H1 (cell line): ENCODE data around the gene FBXO8. TPM values are rescaled to one million over a fixed set of nuclear protein-coding genes. Genes with fewer than 3 reads are reported as not detected.

ENCODE experiments used
- CTCF ChIA-PET: fragments of 300-600 bp; sonication (Branson Sonifier 250); formaldehyde crosslinking; loops from one replicate; lab custom pipeline; 2021; ENCODE audit not compliant: partially characterized antibody; lab: Charles Lee
- POLR2A ChIA-PET: fragments of 300-600 bp; sonication (Branson Sonifier 250); formaldehyde crosslinking; loops from one replicate; lab custom pipeline; 2021; ENCODE audit warnings: inconsistent platforms; ENCODE audit not compliant: partially characterized antibody; lab: Charles Lee
- DNase-seq, 2 experiments: peaks; one replicate each; pipeline versions ENCODE4 v3.0.0 to v3.0.0-alpha.2; 2010 to 2022; ENCODE audit warnings: low spot score in 2 of 2, low read depth in 1 of 2, mixed read lengths in 1 of 2
- FAIRE-seq: peaks from 2 replicates; lab custom pipeline; 2011; peaks lifted over from hg19 to GRCh38; lab: Jason Lieb, UNC
- H2AFZ ChIP-seq: 2 replicates; pipeline ENCODE4 v1.8.1; 2012; ENCODE audit warnings: low read length, inconsistent platforms
- H2AK5ac ChIP-seq: 2 replicates; pipeline ENCODE4 v1.6.1; 2013; ENCODE audit warnings: low read depth, low read length
- H2BK120ac ChIP-seq: replicated peaks from 2 replicates; pipeline ENCODE3; 2013; ENCODE audit warnings: low read depth, low read length, inconsistent platforms
- H2BK12ac ChIP-seq: 2 replicates; pipeline ENCODE4 v1.6.1; 2013; ENCODE audit warnings: low read depth, low read length
- H2BK15ac ChIP-seq: 2 replicates; pipeline ENCODE4 v1.6.1; 2013; ENCODE audit warnings: low read length
- H2BK20ac ChIP-seq: 2 replicates; pipeline ENCODE4 v1.6.1; 2013; ENCODE audit warnings: low read length
- H2BK5ac ChIP-seq: 2 replicates; pipeline ENCODE4 v1.6.1; 2013; ENCODE audit warnings: low read depth, low read length
- H3K14ac ChIP-seq: 2 replicates; pipeline ENCODE4 v1.6.1; 2013; ENCODE audit warnings: inconsistent platforms; ENCODE audit not compliant: insufficient read length
- H3K18ac ChIP-seq: 2 replicates; pipeline ENCODE4 v1.6.1; 2013; ENCODE audit warnings: low read length; ENCODE audit errors: extremely low read depth
- H3K23ac ChIP-seq: 2 replicates; pipeline ENCODE4 v1.6.1; 2013; ENCODE audit warnings: inconsistent platforms; ENCODE audit not compliant: insufficient read length
- H3K23me2 ChIP-seq: 2 replicates; pipeline ENCODE4 v1.6.1; 2013; ENCODE audit warnings: low read depth, low read length
- H3K27ac ChIP-seq: 2 replicates; pipeline ENCODE4 v1.6.1; 2011; ENCODE audit warnings: low read depth, low read length, inconsistent platforms
- H3K27me3 ChIP-seq, 4 experiments: replicated peaks in 1 of 4; 1 replicate in 1 of 4; 2 replicates in 3 of 4; pipeline versions ENCODE4 v1.6.1 to v1.8.1; 2011 to 2013; ENCODE audit warnings: low read length in 3 of 4, mild to moderate bottlenecking in 3 of 4, inconsistent platforms in 2 of 4, mixed read lengths in 2 of 4, moderate library complexity in 1 of 4; ENCODE audit not compliant: control insufficient read depth in 3 of 4, insufficient read depth in 3 of 4; ENCODE audit errors: extremely low read depth in 1 of 4
- H3K36me3 ChIP-seq, 4 experiments: 2 replicates each; pipeline versions ENCODE4 v1.6.1 to v1.8.1; 2011 to 2013; ENCODE audit warnings: mild to moderate bottlenecking in 4 of 4, low read length in 3 of 4, moderate library complexity in 2 of 4, control low read depth in 1 of 4, inconsistent platforms in 1 of 4; ENCODE audit not compliant: insufficient read depth in 4 of 4, control insufficient read depth in 2 of 4
- H3K4ac ChIP-seq: replicated peaks from 2 replicates; pipeline ENCODE3; 2013; ENCODE audit warnings: low read length, low read depth, mixed read lengths, inconsistent platforms; ENCODE audit not compliant: insufficient read length
- H3K4me1 ChIP-seq, 4 experiments: replicated peaks in 1 of 4; 1 replicate in 1 of 4; 2 replicates in 3 of 4; pipeline versions ENCODE4 v1.6.1 to v1.8.1; 2011 to 2013; ENCODE audit warnings: low read length in 3 of 4, inconsistent platforms in 2 of 4, mixed read lengths in 1 of 4; ENCODE audit not compliant: insufficient read depth in 4 of 4, control insufficient read depth in 3 of 4
- H3K4me2 ChIP-seq, 2 experiments: 2 replicates each; pipeline versions ENCODE4 v1.6.1 to v1.8.1; 2011 to 2013; ENCODE audit warnings: low read depth in 2 of 2, low read length in 2 of 2, control low read depth in 1 of 2, inconsistent platforms in 1 of 2, mild to moderate bottlenecking in 1 of 2; ENCODE audit not compliant: insufficient read depth in 1 of 2
- H3K4me3 ChIP-seq, 4 experiments: fragments of 200-600, 300-600 bp in 1 of 4; sonication (generic), shearing (Covaris generic), sonication (Bioruptor Twin) in 1 of 4; 2 replicates each; pipeline versions ENCODE4 v1.5.1 to v1.8.1; 2011 to 2016; ENCODE audit warnings: low read length in 4 of 4, low read depth in 3 of 4, control low read depth in 2 of 4, inconsistent platforms in 2 of 4, mild to moderate bottlenecking in 2 of 4, mixed read lengths in 1 of 4, moderate library complexity in 1 of 4; ENCODE audit not compliant: insufficient read depth in 2 of 4; ENCODE audit errors: extremely low read depth in 1 of 4
- H3K56ac ChIP-seq: replicated peaks from 2 replicates; pipeline ENCODE3; 2013; ENCODE audit warnings: low read depth, mild to moderate bottlenecking, mixed read lengths, low read length, inconsistent platforms; ENCODE audit not compliant: insufficient read length
- H3K79me1 ChIP-seq: 2 replicates; pipeline ENCODE4 v1.6.1; 2013; ENCODE audit warnings: low read depth, low read length, control low read depth
- H3K79me2 ChIP-seq, 2 experiments: 2 replicates each; pipeline versions ENCODE4 v1.6.1 to v1.8.1; 2012 to 2013; ENCODE audit warnings: low read length in 2 of 2, mild to moderate bottlenecking in 2 of 2, inconsistent platforms in 1 of 2; ENCODE audit not compliant: insufficient read depth in 2 of 2, control insufficient read depth in 1 of 2
- H3K9ac ChIP-seq, 4 experiments: replicated peaks in 1 of 4; 1 replicate in 1 of 4; 2 replicates in 3 of 4; pipeline versions ENCODE4 v1.6.1 to v1.8.1; 2011 to 2013; ENCODE audit warnings: low read depth in 3 of 4, low read length in 3 of 4, control low read depth in 2 of 4, mild to moderate bottlenecking in 2 of 4, moderate library complexity in 2 of 4, inconsistent platforms in 1 of 4; ENCODE audit errors: extremely low read depth in 1 of 4
- H3K9me3 ChIP-seq, 2 experiments: 2 replicates each; pipeline versions ENCODE4 v1.6.1 to v1.8.1; 2012 to 2013; ENCODE audit warnings: mild to moderate bottlenecking in 2 of 2, moderate library complexity in 2 of 2, control low read depth in 1 of 2, inconsistent platforms in 1 of 2, low read depth in 1 of 2, low read length in 1 of 2, mixed read lengths in 1 of 2; ENCODE audit not compliant: insufficient read depth in 2 of 2
- H4K20me1 ChIP-seq, 2 experiments: replicated peaks in 1 of 2; 2 replicates each; pipeline versions ENCODE3 to v1.8.1; 2011 to 2013; ENCODE audit warnings: inconsistent platforms in 2 of 2, low read length in 2 of 2, mild to moderate bottlenecking in 1 of 2; ENCODE audit not compliant: insufficient read depth in 2 of 2, control insufficient read depth in 1 of 2
- H4K5ac ChIP-seq: 2 replicates; pipeline ENCODE4 v1.6.1; 2013; ENCODE audit warnings: low read length, low read depth, mixed read lengths, inconsistent platforms; ENCODE audit not compliant: insufficient read length
- H4K8ac ChIP-seq: 2 replicates; pipeline ENCODE4 v1.8.0; 2013; ENCODE audit warnings: mild to moderate bottlenecking, moderate library complexity, low read length, inconsistent platforms; ENCODE audit not compliant: insufficient read depth; ENCODE audit errors: extremely low read depth
- H4K91ac ChIP-seq: replicated peaks from 2 replicates; pipeline ENCODE3; 2013; ENCODE audit warnings: low read length, mixed read lengths, inconsistent platforms; ENCODE audit not compliant: insufficient read length
- BACH1 ChIP-seq: IDR thresholded peaks from 2 replicates; pipeline ENCODE4 v1.6.1; 2012; ENCODE audit warnings: low read length, improper control_type of control experiment
- BCL11A ChIP-seq, 2 experiments: IDR thresholded peaks; one replicate each; pipeline ENCODE4 v1.6.1; 2011; ENCODE audit warnings: low read depth in 2 of 2, low read length in 2 of 2, mild to moderate bottlenecking in 2 of 2
- CREB1 ChIP-seq: IDR thresholded peaks from 2 replicates; pipeline ENCODE4 v1.6.1; 2012; ENCODE audit warnings: inconsistent platforms
- CTBP2 ChIP-seq: IDR thresholded peaks from 2 replicates; pipeline ENCODE4 v1.7.0; 2011; ENCODE audit warnings: borderline replicate concordance, mild to moderate bottlenecking, moderate library complexity, mixed read lengths, low read length; ENCODE audit not compliant: insufficient read depth, insufficient read length
- POU5F1 ChIP-seq: IDR thresholded peaks from 2 replicates; pipeline ENCODE4 v1.6.1; 2011; ENCODE audit warnings: low read depth, mild to moderate bottlenecking, low read length, moderate library complexity
- RAD21 ChIP-seq, 2 experiments: IDR thresholded peaks in 1 of 2; conservative IDR thresholded peaks in 1 of 2; 2 replicates each; pipeline ENCODE4 v1.6.1; 2011; ENCODE audit warnings: low read depth in 2 of 2, low read length in 2 of 2, improper control_type of control experiment in 1 of 2, inconsistent platforms in 1 of 2, mild to moderate bottlenecking in 1 of 2, moderate library complexity in 1 of 2
- RBBP5 ChIP-seq: IDR thresholded peaks from 2 replicates; pipeline ENCODE4 v1.7.1; 2012; ENCODE audit warnings: low read depth, mild to moderate bottlenecking, inconsistent platforms, low read length, moderate library complexity, borderline replicate concordance
- RXRA ChIP-seq: IDR thresholded peaks from 2 replicates; pipeline ENCODE4 v1.6.1; 2011; ENCODE audit warnings: low read depth, mild to moderate bottlenecking, low read length, moderate library complexity; ENCODE audit not compliant: insufficient read depth
- SAP30 ChIP-seq: fragments of 300-600 bp; sonication (generic); IDR thresholded peaks from 2 replicates; pipeline ENCODE4 v1.7.1; 2012; ENCODE audit warnings: low read length, moderate library complexity, mild to moderate bottlenecking, inconsistent platforms; ENCODE audit not compliant: insufficient read depth, insufficient replicate concordance
- SIRT6 ChIP-seq: IDR thresholded peaks from one replicate; pipeline ENCODE4 v1.7.1; 2012; ENCODE audit warnings: low read length, inconsistent platforms
- SIX5 ChIP-seq: IDR thresholded peaks from 2 replicates; pipeline ENCODE4 v1.6.1; 2011; ENCODE audit warnings: mild to moderate bottlenecking, low read depth, low read length
- TBP ChIP-seq: IDR thresholded peaks from 2 replicates; pipeline ENCODE4 v1.6.1; 2011; ENCODE audit warnings: low read depth, low read length, improper control_type of control experiment
- YY1 ChIP-seq: IDR thresholded peaks from 2 replicates; pipeline ENCODE4 v1.6.1; 2011; ENCODE audit warnings: low read depth, mild to moderate bottlenecking, low read length
- WGBS, 2 experiments: shearing (Covaris generic) in 1 of 2; methylation state at CpG; one replicate each; pipeline versions ENCODE4 v1.1.6 to v1.1.7; 2013 to 2015; ENCODE audit warnings: low lambda C conversion rate in 2 of 2, mixed read lengths in 2 of 2, inconsistent platforms in 1 of 2, low coverage in 1 of 2, missing lambda C conversion rate in 1 of 2; ENCODE audit not compliant: insufficient replicate concordance in 2 of 2, insufficient coverage in 1 of 2, insufficient read length in 1 of 2; ENCODE audit errors: extremely low coverage in 1 of 2, missing lambda C conversion rate in 1 of 2; 5-methylcytosine and 5-hydroxymethylcytosine counted together
- polyA plus RNA-seq, 7 experiments: library from polyadenylated mRNA; depleted of rRNA in 3 of 7; stranded (reverse) in 5 of 7; unstranded in 2 of 7; fragments of >200 nt in 5 of 7; fragments of 200-250 nt in 2 of 7; gene quantifications; 1 replicate in 5 of 7; 2 replicates in 1 of 7; 4 replicates in 1 of 7; pipeline versions ENCODE4 v1.2.1 to v1.2.3, GENCODE V29; 2011 to 2013; ENCODE audit warnings: missing spikeins in 2 of 7, mixed read lengths in 2 of 7
- total RNA-seq: library from RNA; stranded (reverse); fragmentation: NEBNext Ultra II Directional; extraction: Animal tissue kit (Norgen Biotek cat#: 25700); gene quantifications from 2 replicates; pipeline ENCODE4 v1.2.1, GENCODE V29; 2021
- TF ChIP-seq, protein P1 (sequence below): IDR thresholded peaks from 2 replicates; pipeline ENCODE4 v1.6.1; 2012; ENCODE audit warnings: inconsistent platforms

The FBXO8 gene
- total and polyA plus RNA-seq, 2 of the 8 experiments (the other 6 are each of a cell fraction or from before 2014, with no cell fraction given): 5.1 to 7.5 TPM

DNA sequence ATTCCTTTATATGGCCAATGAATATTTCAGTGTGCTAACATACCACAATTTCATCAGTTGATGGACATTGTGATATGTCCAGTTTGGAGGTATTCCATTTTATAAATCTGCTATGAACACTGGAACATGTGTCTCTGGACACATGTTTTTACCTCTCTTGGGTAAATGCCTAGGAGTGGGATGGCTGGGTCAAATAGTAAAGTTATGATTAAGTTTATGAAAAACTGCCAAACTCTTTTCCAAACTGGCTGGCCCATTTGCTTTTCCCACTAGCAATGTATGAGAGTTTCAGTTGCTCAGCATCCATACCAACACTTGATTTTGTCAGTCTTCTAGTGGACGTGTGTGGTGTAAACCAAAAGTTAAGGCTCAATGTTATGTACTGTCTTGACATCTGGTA is 40.8 kb upstream of the FBXO8 start:
- H4K8ac ChIP-seq: no peak overlapping the region
- TF ChIP-seq TBP: no peak
- no peak for TF ChIP-seq SIX5
- TF ChIP-seq CTBP2: no peak
- TF ChIP-seq RAD21 (IDR thresholded peaks at IDR 0.05 in 1 of 2, conservative IDR thresholded peaks at IDR 0.05 in 1 of 2; ENCODE audit: low read depth in 2 of 2, low read length in 2 of 2): no peak
- no peak for TF ChIP-seq CREB1
- no peak for TF ChIP-seq SAP30
- TF ChIP-seq RBBP5: no peak
- TF ChIP-seq BACH1: no peak
- TF ChIP-seq BCL11A (IDR thresholded peaks at IDR 0.05; ENCODE audit: low read depth in 2 of 2, low read length in 2 of 2): no peak
- no peak for TF ChIP-seq POU5F1
- no peak for TF ChIP-seq RXRA
- TF ChIP-seq YY1: no peak
- TF ChIP-seq, protein P1, sequence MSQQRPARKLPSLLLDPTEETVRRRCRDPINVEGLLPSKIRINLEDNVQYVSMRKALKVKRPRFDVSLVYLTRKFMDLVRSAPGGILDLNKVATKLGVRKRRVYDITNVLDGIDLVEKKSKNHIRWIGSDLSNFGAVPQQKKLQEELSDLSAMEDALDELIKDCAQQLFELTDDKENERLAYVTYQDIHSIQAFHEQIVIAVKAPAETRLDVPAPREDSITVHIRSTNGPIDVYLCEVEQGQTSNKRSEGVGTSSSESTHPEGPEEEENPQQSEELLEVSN: no peak
- TF ChIP-seq SIRT6: no peak

More for the DNA sequence above, 40.8 kb upstream of the FBXO8 start:
- no peak overlapping the region for H3K9ac ChIP-seq
- FAIRE-seq (no peak), DNase-seq (no peak)
- no peak overlapping the region for H2BK12ac ChIP-seq
- no peak overlapping the region for H3K14ac ChIP-seq
- no peak overlapping the region for H2BK15ac ChIP-seq
- no peak overlapping the region for H2AFZ ChIP-seq
- H3K9me3 ChIP-seq: no peaks in the 10 kb centered on the region
- H3K18ac ChIP-seq: no peak overlapping the region
- no peak overlapping the region for H4K91ac ChIP-seq
- no peak overlapping the region for H3K56ac ChIP-seq
- no peak overlapping the region for H2BK20ac ChIP-seq
- H3K4me1 ChIP-seq: no peaks in the 10 kb centered on the region
- H3K36me3 ChIP-seq: no peaks in the 10 kb centered on the region; a peak in 1 of 8 replicates
- H2BK5ac ChIP-seq: no peak overlapping the region
- WGBS, 2 experiments: 86% methylated on average over 1 of the region's 1 CpG; no CpG with 5 or more reads in 1 of the 2 experiments
- H3K23me2 ChIP-seq: no peaks in the 10 kb centered on the region
- H4K20me1 ChIP-seq: no peaks in the 10 kb centered on the region
- no peak overlapping the region for H3K4me2 ChIP-seq
- no peak overlapping the region for H3K23ac ChIP-seq
- H3K4ac ChIP-seq: no peak overlapping the region
- no peaks in the 10 kb centered on the region for H3K79me2 ChIP-seq
- no peaks in the 10 kb centered on the region for H3K27me3 ChIP-seq
- H2BK120ac ChIP-seq: no peak overlapping the region
- H3K27ac ChIP-seq: no peak overlapping the region
- ChIA-PET CTCF (no interaction called here), POLR2A (no interaction called here)
- H3K4me3 ChIP-seq: no peak overlapping the region
- no peak overlapping the region for H2AK5ac ChIP-seq
- H4K5ac ChIP-seq: no peak overlapping the region
- no peaks in the 10 kb centered on the region for H3K79me1 ChIP-seq
